AG09319 (cell line): ENCODE measurements around the gene ACO2.
"Not testable (repeated sequence)": the region's sequence is repeated elsewhere in the genome, so short reads cannot be mapped to it uniquely, and the experiment has no call there.

ENCODE experiments used
- DNase-seq: peaks from one replicate; pipeline ENCODE4 v3.0.0-alpha.2; 2010; ENCODE audit warnings: low read depth; ENCODE audit errors: extremely low read depth
- CTCF ChIP-seq: IDR thresholded peaks from 2 replicates; pipeline ENCODE4 v1.5.1; 2011; ENCODE audit warnings: low read depth, mild to moderate bottlenecking, inconsistent platforms, low read length, moderate library complexity

Gene ACO2

DNA sequence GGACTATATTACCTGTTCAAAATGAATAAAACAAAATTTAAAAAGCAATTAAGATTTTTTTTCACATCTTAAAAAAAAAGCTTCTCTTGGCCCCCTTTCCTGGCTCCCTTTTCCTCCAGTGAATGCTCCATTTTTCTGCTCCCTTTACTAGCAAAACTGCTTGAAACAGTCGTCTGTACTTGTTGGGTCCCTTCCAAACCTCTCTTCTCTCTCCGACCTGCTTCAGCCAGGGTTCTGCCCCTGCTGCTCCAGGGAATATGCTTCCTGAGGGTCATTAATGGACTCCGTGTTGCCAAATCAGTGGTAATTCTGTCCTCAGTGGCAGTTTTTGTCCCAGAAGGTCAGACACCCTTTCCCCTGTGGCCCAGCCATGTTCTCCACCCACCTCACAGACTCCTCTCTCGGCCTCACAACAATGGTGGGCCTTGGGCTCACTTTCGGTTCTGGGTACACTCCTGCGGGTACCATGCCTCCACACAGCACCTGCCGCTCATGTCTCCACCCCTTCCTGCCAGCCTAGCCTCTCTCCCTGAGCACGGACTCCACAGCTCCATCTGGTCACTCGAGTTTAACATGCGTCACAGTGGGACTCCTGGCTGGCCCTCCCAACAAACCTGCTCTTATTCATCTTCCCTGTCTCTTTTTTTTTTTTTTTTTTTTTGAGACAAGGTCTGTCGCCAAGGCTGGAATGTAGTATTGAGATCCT, 83.1 kb downstream of the ACO2 start:
- TF ChIP-seq CTCF = no peak
- DNase-seq = no peak

GRCh38 chr22:41555325-41555982, 86.5 kb downstream of the ACO2 start:
- DNase-seq = no peak
- no peak for TF ChIP-seq CTCF

GRCh38 chr22:41556561-41556960, 87.6 kb downstream of the ACO2 start:
- DNase-seq = no peak
- TF ChIP-seq CTCF = no peak

DNA sequence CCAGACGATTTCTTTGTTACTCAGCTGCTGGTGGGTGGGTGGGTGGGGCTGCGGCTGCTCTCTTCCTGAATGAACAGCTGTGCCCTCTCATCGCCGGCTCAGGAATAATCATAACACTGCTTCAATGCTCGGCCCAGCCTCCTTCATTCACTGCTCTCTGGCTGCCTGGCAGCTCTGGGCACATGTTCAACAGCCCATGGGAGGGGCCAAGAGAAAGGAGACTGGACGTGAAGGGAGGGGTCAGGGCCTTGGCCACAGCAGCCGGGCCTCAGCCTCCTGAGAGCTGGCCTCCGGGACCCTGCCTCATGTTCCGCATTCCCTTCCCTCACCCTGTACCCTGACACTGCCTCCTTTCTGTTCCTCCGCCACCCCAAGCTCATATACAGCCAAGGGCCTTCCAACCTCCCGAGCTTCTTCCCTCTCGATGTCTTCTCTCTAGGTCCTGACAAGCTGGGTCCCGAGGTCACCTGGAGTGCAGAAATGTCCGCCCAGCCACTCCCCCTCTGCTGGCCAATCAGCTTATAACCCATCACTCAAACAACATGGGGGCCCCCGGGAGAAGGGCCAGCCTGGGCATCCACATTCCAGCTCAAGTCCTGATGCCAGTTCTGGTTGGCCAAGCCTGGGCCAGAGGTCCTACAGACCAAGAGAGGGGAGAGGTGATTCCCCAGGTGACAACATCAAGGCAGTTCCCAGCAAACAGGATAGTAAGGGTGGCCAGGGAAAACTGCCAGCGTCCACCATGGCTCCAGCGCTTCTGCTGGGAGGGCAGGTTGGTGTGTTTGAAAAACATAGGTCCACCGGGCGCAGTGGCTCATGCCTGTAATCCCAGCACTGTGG, 88.7 kb downstream of the ACO2 start:
- peak; percentile 75 for DNase-seq
- TF ChIP-seq CTCF = no peak

DNA sequence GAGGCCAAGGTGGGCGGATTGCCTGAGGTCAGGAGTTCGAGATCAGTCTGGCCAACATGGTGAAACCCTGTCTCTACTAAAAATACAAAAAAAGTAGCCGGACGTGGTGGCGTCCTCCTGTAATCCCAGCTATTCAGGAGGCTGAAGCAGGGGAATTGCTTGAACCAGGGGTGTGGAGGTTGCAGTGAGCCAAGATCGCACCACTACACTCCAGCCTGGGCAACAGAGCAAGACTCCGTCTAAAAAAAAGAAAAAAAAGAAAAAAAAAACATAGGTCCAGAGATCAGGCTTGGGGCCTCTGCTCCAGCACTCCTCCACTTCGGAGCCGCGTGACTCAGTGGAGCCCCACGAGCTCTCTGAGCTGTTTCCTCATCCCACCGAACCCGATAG, 89.3 kb downstream of the ACO2 start:
- not testable (repeated sequence) for DNase-seq

GRCh38 chr22:41560095-41560471, 91.2 kb downstream of the ACO2 start:
- no peak for TF ChIP-seq CTCF

DNA sequence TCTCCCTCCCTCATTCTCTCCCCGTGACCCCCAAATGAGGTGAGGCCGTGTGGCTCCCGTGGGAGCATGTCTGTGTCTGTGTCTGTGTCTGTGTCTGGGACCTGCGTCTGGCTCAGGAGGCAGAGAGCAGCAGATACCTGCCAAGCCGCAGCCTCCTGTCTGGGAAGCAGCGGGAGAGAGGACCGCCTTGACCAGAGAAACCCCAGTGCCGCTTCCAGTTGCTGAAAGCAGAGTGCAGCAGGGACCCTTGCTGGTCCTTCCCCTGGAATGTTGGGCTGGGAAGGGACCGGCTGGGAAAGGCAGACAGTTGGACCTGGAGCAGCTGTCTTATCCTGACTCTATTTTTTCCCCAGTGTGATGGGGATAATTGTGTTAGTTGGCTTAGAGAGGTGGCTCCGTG, 92.4 kb downstream of the ACO2 start:
- TF ChIP-seq CTCF = no peak
- DNase-seq = no peak

More at GRCh38 chr22:41560095-41560471, 91.2 kb downstream of the ACO2 start:
- DNase-seq = no peak
